GM19463 (cell line): Measurements from ENCODE around the gene CDK3.
"Not testable (repeated sequence)": the region's sequence is repeated elsewhere in the genome, so short reads cannot be mapped to it uniquely, and the experiment has no call there.

Experiments
- ATAC-seq: cut with Tn5 transposase; IDR thresholded peaks from one replicate; pipeline ENCODE4 v1.9.1; 2021; ENCODE audit warnings: mild to moderate bottlenecking, moderate library complexity; ENCODE audit not compliant: unreplicated experiment

The CDK3 gene

DNA sequence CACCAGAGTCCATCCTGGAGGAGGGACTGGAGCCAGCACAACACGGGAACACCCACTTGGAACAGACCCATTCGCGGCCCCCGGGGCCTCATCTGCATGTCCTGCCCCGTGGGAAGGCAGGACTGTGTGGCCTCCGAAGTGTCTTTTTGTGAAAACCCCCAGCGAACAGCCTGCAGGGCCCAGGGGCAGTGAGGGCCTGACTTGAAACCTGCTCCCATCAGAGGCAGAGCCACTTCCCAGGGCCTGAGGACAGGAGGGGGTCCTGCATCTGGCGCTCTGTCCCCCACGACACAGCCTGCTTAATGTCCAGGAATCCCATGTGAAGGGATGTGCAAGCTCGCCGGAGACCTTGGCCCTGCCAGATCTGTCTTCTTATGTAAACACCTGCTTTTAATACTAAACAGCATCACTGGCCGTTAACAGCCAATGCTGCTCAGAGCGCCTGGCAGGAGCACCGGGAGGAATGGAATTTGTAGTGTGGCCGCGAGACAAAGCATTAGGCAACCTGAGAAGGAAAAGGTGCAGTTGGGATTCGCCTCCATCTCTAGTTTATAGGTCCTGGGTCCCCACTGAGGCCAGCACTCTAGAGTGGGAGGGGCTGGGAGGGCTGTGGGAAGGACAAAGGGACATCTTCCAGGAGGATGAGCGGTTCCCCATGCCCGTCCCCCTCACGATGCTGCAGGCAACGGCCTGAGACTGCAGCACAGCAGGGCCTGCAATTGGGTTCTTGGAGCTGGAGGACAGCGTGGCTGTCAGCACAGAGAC, 36.0 kb downstream of the CDK3 start:
- no peak for ATAC-seq

- ATAC-seq = no peak
These were observed 37.4 kb downstream of the CDK3 start for GRCh38 chr17:76038050-76038449.

- ATAC-seq = no peak
These were observed 38.5 kb downstream of the CDK3 start for GRCh38 chr17:76039121-76039520.

- no peak for ATAC-seq
These were observed 39.7 kb downstream of the CDK3 start for GRCh38 chr17:76040376-76040775.

- ATAC-seq = not testable (repeated sequence)
These were observed 42.2 kb downstream of the CDK3 start for GRCh38 chr17:76042868-76043267.

DNA sequence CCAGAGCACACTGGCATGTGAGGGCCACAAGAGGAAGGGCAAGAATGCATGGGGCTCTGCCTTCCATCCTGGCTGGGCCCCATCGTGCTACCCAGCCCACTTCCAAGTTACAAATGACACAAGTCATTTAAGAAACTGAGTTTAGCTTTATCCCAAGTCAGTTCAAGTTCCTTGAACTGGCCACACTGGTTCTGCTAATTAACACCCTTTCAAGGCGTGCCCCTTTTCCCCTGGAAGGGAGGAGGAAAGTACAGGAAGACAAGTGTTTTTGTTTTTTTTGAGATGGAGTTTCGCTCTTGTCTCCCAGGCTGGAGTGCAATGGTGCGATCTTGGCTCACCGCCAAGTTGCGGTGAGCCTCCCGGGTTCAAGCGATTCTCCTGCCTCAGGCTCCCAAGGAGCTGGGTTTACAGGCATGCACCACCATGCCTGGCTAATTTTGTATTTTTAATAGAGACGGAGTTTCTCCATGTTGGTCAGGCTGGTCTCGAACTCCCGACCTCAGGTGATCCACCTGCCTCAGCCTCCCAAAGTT, 43.9 kb downstream of the CDK3 start:
- ATAC-seq = not testable (repeated sequence)

DNA sequence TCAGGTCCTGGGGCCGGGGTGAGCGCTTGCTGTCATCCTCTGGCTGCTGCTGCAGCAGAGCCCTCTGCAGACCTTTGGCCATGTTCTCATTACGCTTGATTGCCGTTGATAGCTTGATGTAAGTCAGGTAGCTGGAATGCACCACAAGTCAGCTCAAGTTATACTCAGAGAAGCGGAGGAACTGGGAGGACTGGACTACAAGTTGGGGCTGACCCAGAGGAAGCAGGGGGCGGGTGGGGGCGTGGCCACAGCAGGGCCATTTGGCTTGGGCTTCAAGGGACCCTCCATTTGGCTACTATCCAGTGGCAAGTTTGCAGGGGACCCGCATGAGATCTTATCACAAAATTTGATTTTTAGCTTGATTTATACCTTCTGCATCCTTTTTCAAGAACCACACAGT, 45.4 kb downstream of the CDK3 start:
- ATAC-seq = no peak

- ATAC-seq = no peak
These were observed 47.5 kb downstream of the CDK3 start for GRCh38 chr17:76048025-76048605.

- ATAC-seq = no peak
These were observed 48.1 kb downstream of the CDK3 start for GRCh38 chr17:76048711-76049110.

DNA sequence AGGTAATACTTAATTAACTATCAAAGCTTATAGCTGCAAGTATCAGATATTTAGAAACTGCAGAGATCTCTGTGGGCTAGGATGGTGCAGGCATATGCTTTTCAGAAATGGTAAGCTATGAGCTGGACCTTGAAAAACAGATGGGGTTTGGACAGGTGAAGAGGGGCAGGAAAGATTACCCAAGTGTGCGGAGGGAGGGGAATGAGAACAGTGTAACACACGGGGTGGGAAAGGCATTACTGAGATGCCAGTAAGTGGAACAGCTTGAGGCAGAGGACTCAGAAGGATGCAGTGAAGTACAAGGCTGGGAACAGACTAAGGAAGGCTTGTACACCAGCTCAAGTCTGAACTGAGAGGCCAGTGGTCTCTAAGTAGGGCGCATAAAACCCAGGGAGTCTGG, 48.6 kb downstream of the CDK3 start:
- ATAC-seq = no peak

DNA sequence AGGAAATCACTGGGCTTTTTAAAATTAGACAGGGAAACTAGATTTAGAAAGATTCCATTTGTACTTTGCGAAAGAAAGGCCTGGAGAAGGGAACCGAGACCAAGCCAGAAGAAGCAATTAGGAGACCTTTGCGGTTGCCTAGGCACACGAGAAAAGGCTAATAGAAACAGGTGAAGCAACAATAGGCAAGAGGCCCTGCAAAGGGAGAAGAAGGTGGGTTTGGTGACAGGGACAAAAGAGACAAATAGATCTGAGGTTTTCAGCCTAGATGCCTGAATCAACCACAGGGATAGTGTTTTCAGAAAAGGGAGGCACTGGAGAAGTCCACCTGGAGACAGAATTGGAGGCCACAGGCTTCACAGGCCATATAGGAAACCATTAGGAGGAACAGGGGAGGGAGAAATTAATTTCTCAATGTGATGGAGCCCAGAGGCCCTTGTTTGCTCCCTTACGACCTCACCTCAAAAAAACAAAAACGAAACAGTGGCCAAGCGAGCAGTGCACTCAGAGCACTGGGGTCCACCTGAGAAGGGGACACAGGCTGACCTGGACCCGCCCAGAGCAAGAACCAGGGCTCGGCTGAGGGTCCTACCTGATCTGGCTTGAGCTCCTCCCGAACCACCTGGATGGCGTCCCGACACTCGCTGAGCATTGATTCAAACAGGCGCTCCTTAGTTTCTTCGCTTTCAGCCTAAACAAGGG, 49.3 kb downstream of the CDK3 start:
- ATAC-seq = no peak

GRCh38 chr17:76050538-76051467, 50.1 kb downstream of the CDK3 start:
- no peak for ATAC-seq

DNA sequence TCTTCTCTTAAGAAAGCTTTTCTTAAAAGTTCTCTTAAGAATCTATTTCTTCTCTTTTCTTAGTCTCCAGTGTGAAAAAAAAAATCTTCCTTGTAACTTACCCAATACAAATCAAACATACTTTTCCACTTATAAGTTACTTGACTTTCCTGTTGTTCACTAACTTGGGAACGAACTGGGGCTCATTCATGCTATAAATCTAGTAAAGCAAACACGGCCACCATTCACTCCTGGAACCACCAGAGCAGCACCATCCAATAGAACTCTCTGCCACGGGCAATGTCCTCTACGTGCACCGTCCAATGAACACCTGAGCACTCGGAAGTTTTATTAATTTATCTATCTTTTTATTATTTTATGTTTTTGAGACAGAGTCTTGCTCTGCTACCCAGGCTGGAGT, 50.9 kb downstream of the CDK3 start:
- no peak for ATAC-seq

DNA sequence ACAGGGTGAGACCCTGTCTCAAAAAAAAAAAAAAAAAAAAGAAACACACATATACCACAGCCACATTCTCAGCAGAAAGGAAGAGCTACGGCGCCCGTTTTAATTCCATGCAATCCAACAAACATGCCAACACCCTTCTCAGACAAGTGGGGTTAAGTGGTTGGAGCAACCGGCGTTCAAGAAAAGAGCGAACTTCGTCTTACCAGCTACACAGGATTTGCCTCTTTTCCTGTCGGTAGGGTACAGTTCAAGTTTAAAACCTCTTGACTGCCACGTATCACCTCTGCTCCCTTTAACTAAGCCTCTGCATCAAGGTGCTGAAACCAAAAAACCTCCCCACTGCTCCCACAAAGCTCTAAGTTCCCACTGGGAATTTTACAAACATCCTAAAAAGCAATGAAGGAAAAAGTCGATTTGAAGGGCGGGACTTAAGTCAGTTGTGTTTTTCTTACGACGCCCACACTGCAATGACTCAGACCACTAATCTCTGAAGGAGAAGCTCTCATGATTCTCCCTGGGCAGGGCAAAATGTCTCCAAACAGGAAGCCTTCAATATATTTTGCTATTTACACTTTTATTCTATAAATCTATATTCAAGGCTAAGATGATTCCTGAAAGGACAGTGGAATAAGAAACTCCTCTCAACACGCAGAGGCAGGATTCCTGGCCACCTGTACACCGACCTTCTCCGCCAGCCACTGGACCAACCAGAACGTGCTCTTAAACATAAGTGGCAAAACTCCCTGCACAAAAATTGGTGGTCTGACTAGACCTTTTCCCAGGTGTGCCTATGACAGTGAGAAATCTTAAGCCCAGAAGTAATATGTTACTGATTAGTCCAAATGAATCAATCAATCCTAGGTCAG, 52.8 kb downstream of the CDK3 start:
- ATAC-seq = no peak

DNA sequence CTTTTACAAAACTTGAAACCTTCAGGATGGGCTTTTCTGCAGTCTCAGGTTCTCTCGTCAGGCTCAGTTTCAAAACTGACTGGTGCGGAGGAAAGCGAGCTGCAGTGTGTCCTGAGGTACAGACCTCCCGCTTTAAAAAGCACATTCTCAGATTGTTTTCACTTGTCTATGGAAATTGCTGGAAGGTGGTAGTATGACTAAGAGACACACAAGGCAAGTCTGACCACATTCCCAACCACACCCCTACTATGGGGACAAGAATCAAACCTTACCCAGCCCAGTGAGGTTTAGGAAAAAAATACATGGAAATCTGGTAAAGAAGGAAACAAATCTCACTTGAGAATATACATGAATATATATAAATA, 53.4 kb downstream of the CDK3 start:
- ATAC-seq = no peak
